GM12878 (cell line): ENCODE results near the gene SLC22A3. TPM values are rescaled to one million over a fixed set of nuclear protein-coding genes. Genes with fewer than 3 reads are reported as not detected.

Experiments
- ATF3 ChIP-seq: IDR thresholded peaks from 2 replicates; pipeline ENCODE4 v1.6.1; 2011; ENCODE audit warnings: low read depth, mild to moderate bottlenecking, low read length, moderate library complexity, borderline replicate concordance; ENCODE audit errors: extremely low read depth
- ELK1 ChIP-seq: IDR thresholded peaks from 2 replicates; pipeline ENCODE4 v1.6.1; 2012; ENCODE audit warnings: low read depth, low read length, improper control_type of control experiment
- IRF4 ChIP-seq: IDR thresholded peaks from 2 replicates; pipeline ENCODE4 v1.6.1; 2011; ENCODE audit warnings: low read depth, low read length
- PRDM15 ChIP-seq: fragments of 450-650 bp; formaldehyde crosslinking; IDR thresholded peaks from 2 replicates; pipeline ENCODE4 v1.4.0; 2020; ENCODE audit warnings: mild to moderate bottlenecking, moderate library complexity
- RB1 ChIP-seq: fragments of 450-650 bp; formaldehyde crosslinking; IDR thresholded peaks from 2 replicates; pipeline ENCODE4 v1.6.1; 2017; ENCODE audit warnings: mild to moderate bottlenecking, borderline replicate concordance
- SP1 ChIP-seq: IDR thresholded peaks from one replicate; pipeline ENCODE4 v1.6.1; 2011; ENCODE audit warnings: low read depth, low read length
- SPI1 ChIP-seq: IDR thresholded peaks from 2 replicates; pipeline ENCODE4 v1.6.1; 2011; ENCODE audit warnings: low read depth, mild to moderate bottlenecking, low read length, moderate library complexity, borderline replicate concordance; ENCODE audit not compliant: insufficient read depth
- SRF ChIP-seq, 2 experiments: IDR thresholded peaks; 2 replicates each; pipeline ENCODE4 v1.6.1; 2011; ENCODE audit warnings: low read depth in 2 of 2, low read length in 2 of 2, mild to moderate bottlenecking in 1 of 2, moderate library complexity in 1 of 2
- ZNF24 ChIP-seq: fragments of 450-650 bp; IDR thresholded peaks from 2 replicates; pipeline ENCODE4 v1.6.1; 2017; ENCODE audit warnings: antibody characterized with exemption, mild to moderate bottlenecking
- polyA plus RNA-seq, 11 experiments: library from polyadenylated mRNA; depleted of rRNA in 4 of 11; unstranded in 6 of 11; stranded (reverse) in 5 of 11; fragments of >200 nt; fragmentation: Nextera tagmentation in 4 of 11; fragmentation: Illumina TruSeq in 1 of 11; extraction: Ambion mirVana in 4 of 11; extraction: Trizol in 1 of 11; gene quantifications; 1 replicate in 1 of 11; 2 replicates in 10 of 11; pipeline versions ENCODE4 v1.2.1 to v1.2.3, GENCODE V29; 2011 to 2016; ENCODE audit warnings: inconsistent platforms in 2 of 11, missing spikeins in 2 of 11, low read depth in 1 of 11
- total RNA-seq, 4 experiments: library from RNA; depleted of rRNA in 3 of 4; stranded (reverse); fragments of >200 nt in 3 of 4; fragmentation: Illumina TruSeq in 1 of 4; extraction: Trizol in 1 of 4; gene quantifications; 2 replicates each; pipeline versions ENCODE4 v1.2.1 to v1.2.3, GENCODE V29; 2013 to 2021
- TF ChIP-seq, protein P1 (sequence below): fragments of 450-650 bp; IDR thresholded peaks from 2 replicates; pipeline ENCODE4 v1.6.1; 2017; ENCODE audit warnings: antibody characterized with exemption, mild to moderate bottlenecking, moderate library complexity

Gene SLC22A3
- total and polyA plus RNA-seq, 10 of the 15 experiments (the other 5 are each of a cell fraction or from before 2014, with no cell fraction given), result 0.07 to 0.15 TPM; not detected in 8

GRCh38 chr6:160421854-160422253 is 73.7 kb downstream of the SLC22A3 start (continued):
- no peak for TF ChIP-seq PRDM15 (CRISPR knock-in tag)
- TF ChIP-seq RB1, result no peak
- TF ChIP-seq SPI1, result no peak
- no peak for TF ChIP-seq SRF (IDR thresholded peaks at IDR 0.05; ENCODE audit: low read depth in 2 of 2, low read length in 2 of 2)
- TF ChIP-seq, protein P1, sequence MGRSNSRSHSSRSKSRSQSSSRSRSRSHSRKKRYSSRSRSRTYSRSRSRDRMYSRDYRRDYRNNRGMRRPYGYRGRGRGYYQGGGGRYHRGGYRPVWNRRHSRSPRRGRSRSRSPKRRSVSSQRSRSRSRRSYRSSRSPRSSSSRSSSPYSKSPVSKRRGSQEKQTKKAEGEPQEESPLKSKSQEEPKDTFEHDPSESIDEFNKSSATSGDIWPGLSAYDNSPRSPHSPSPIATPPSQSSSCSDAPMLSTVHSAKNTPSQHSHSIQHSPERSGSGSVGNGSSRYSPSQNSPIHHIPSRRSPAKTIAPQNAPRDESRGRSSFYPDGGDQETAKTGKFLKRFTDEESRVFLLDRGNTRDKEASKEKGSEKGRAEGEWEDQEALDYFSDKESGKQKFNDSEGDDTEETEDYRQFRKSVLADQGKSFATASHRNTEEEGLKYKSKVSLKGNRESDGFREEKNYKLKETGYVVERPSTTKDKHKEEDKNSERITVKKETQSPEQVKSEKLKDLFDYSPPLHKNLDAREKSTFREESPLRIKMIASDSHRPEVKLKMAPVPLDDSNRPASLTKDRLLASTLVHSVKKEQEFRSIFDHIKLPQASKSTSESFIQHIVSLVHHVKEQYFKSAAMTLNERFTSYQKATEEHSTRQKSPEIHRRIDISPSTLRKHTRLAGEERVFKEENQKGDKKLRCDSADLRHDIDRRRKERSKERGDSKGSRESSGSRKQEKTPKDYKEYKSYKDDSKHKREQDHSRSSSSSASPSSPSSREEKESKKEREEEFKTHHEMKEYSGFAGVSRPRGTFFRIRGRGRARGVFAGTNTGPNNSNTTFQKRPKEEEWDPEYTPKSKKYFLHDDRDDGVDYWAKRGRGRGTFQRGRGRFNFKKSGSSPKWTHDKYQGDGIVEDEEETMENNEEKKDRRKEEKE, result no peak
- TF ChIP-seq IRF4, result no peak
- no peak for TF ChIP-seq ATF3
- no peak for TF ChIP-seq ZNF24
- no peak for TF ChIP-seq SP1
- TF ChIP-seq ELK1, result no peak
